SKM-1 (cell line): ENCODE data around the gene SPOCK1.

ENCODE experiments used
- DNase-seq: peaks from one replicate; lab custom pipeline; 2025; ENCODE audit not compliant: unreplicated experiment; lab: John Stamatoyannopoulos, UW

The SPOCK1 gene

DNA sequence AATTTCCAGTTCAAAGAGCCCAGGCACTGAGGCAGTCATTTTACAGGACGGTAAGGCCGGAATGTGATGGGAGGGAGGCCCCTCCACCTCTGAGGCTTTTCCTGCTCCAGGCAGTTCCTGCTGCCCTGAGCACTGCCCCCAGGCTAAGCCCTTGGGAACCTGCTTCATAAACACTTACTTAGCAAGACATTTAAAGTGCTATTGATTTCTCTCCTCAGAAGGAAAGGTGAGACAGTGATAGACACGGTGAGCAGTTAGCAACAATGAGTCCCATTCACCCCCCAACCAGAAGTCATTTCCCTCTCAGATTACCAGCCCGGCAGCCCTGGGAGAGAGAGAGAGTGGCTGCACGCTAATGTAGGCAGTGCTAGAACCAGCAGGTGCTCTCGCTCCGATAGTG lies 462.5 kb downstream of the SPOCK1 start:
- DNase-seq = no peak

DNA sequence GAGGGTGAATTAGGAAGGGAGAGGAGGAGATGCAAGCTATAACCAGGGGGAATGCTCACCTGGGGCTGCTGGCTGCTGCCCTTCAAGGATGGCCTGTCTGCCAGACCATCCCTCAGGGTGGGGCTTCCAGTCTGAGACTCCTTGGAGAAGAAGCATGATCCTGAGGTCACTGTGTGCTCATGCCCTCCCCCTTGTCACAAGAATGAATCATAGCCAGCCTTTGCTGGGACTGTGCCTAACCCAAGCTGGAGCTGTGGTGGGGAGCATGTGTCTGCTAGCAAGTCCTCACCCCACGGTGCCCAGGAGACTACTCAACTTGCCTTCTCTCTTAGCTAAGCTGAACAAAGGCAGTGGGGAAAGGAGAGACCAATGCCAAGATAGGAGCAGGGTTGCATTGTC lies 463.6 kb downstream of the SPOCK1 start:
- DNase-seq = no peak

DNA sequence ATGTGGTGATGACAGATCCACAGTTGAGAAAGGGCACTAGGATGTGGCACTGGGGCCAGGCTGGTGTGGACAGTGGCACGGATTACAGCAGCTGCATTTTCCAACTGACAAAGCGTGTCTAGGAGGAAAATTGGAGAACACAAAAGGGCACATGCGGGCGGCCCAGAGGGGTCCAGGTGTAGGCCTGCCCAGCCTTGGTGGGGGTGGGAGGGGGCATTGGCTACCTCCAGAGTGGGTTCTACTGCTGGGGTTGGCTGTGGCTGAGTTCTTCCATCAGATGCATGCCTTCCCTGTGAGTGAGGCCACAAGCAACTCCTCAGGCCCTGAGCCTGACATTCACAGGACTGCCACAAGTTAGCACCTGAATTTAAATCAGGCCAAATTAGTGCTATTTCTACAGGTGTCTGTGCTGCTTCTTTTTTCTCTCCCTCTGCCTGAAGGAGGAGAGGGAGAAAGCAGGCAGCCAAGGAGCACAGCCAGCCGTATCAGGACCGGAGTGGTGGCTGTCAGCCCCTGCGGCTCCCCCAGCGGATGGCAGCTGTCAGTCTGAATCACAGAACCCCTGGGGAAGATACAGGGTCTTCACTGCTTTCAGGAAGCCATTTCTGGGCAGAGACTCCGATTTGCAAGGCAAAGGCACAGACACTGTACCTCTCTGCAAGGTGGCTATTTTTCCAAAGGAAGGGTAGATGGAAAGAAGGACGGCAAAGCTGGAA lies 464.2 kb downstream of the SPOCK1 start:
- DNase-seq = no peak

DNA sequence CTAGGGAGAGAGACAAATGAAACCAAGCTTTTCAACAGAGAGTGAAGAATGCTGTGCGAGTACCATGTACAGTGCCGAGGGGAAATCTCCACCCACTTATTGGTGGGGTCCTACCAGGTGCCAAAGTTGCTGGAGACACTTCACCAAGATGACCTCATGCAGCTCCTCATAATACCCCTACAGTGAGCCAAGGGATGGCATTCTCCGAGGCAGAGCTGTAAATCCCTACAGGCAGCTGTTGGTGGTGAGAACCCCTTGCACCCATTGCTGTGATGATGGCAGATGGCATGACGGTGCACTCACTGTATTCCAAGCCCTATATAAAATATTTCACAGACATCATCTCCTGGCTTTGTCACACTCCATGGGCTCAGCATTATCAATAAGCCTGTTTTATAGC lies 464.9 kb downstream of the SPOCK1 start:
- no peak for DNase-seq

DNA sequence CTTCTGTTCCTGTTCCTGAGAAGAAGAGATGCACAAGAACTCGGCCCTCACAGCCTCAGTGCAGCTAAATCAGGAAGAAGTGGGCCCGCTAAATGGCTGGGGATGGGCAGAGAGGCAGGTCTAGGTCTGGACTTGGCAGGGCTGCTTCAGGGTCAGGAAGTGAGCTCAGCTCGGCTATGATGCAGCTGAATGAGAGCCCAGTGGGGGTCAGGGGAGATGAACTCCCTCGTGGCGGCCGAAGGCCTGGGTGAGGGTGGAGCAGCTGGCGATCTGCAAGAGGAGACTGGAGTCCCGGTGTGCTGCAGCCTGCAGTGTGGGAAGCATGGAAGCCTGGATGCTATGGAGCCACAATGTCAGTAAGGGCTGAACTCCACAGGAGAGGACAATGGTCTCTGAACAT lies 466.2 kb downstream of the SPOCK1 start:
- no peak for DNase-seq

DNA sequence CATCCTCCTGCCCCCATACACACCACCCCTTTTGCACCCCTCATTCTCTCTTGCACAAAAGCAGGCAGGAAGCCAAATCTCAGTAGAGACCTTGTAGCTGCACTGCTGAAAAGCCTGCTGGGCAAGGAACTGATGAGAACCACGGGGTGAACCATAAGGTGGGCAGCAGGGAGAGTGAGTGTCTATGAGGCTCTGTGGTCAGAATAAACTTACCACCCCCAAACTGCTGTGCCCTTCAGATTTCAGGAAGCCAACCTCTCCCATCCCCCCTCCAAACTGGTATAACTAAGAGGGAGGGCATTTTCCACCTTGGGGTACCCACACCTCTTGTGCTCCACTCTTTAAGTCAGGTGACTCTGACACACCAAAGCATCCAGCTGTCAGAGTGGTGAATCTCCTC lies 471.4 kb downstream of the SPOCK1 start:
- no peak for DNase-seq

DNA sequence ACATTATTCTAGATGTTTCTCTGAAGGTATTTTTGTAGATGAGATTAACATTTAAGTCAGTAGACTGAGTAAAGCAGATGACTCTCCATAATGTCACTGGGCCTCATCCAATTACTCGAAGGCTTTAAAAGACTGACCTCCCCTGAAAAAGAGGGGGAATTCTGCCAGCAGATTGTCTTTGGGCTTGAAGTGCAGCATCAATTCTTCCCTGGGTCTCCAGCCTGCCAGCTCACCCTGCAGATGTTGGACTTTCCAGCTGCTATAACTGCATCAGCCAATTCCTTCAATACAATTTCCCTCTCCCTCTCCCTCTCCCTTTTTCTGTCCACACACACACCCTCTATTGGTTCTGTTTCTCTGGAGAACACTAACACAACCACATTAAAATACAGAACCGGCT lies 472.8 kb downstream of the SPOCK1 start:
- DNase-seq = no peak

DNA sequence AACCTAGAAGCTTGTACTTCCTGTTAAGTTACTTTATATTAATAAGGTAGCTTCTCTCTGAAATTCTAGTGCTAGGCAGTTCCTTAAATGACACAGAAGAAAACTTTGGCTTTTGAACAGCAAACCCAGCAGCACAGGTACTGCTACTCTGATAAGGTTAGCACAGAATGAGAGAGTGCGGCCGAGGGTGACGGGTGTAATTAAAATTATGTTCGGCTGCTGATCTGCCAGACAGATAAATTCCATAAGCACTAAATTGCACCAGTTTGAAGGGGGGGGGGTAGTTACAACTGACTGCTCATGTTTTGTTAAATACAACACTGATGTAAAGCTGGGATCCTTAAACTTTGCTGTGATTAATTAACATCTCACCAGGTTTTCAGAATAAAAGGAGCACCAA lies 475.1 kb downstream of the SPOCK1 start:
- DNase-seq = no peak

DNA sequence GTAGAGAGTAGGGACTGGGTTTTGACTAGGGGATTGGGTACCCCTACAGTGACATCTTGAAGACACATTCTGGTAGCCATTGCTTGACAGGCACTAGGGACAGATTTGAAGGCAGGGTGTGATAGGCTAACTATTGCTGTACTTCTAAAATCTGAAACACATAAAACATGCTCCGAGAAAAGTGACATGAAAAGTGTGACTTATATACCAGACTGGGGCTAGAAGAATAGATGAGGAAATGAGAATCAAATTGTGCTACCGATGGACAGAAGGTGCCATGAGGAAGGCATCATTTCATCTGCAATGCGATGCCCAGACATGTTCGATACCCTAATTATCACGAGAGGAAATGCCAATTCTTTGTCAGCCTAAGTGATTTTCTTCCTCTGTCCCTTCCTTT lies 475.8 kb downstream of the SPOCK1 start:
- DNase-seq = no peak

DNA sequence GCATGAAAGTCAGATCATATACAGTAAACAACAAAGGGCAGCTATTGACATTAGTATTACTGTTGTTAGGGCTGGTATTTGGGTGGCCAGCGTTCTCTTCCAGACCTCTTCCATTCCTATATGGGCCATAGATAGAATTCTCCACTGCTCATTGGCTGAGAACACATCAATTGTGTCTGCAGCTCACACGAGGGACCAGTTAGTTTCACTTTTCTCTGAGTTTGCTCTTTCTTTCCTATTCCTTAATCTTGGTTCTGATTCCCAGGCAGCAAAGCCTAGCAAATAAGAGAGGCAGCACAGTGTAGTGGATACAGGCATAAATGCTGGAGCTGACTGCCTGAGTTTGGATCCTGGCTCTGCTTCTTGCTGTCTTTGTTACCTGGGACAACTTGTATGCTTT lies 476.4 kb downstream of the SPOCK1 start:
- no peak for DNase-seq

DNA sequence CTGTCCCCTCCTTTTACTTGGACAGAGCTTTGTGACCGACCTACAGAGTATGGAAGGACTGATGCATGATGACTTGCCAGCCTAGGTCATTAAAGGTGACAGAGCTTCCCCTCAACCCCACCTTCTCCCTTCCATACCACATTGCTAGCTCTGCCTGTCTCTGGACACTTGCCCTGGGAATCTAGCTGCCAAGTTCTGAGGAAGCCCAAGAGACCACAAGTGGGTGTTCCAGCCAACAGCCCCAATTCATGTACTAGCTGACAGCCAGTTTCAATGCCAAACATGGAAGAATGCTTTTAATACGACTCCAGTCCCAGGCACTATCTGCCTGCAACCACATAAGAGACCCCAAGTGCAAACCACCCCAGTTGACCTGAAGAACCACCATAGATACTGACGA lies 477.1 kb downstream of the SPOCK1 start:
- no peak for DNase-seq

DNA sequence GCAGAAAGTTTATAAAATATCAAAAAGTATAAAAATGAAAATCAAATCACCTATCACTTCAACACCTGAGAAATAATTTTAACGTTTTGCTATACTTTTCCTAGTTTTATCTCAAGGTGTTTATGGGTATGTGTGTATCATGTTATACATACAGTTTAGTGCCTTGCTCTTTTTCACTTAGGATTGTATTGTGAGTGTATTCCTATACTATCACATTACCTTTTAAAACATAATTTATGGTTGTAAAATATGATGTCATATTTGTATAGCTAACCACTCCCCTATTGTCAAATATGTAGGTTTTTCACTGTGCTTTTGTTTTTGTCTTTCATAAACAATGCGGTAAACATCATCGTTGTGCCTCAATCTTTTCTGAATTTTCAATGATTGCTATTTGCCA lies 479.9 kb downstream of the SPOCK1 start:
- no peak for DNase-seq

DNA sequence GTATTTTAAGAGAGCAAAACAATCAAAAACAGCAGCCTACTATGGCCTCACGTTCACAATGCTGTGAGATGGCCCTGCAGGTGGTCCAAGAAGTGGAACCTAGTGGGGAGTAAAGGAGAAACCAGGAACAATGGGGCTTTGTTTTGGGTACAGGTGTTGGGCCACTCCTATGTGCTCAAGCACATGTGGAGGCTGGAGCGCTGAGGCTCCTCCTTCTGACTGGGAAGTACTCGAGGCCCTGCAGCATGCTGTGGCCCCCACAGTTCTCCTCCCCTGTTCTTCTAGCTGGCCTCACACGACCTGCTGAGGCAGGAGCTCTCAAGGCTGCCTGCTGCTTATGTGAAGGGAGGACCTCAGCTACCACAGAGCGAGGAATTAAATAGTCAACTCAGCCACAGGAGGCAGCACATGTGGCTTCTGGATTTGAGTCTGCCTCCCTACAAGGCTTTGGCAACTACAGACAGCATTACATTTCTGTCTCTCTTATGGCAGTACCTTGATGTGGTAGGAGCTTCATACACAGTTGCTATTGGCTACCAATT lies 482.3 kb downstream of the SPOCK1 start:
- DNase-seq = no peak

DNA sequence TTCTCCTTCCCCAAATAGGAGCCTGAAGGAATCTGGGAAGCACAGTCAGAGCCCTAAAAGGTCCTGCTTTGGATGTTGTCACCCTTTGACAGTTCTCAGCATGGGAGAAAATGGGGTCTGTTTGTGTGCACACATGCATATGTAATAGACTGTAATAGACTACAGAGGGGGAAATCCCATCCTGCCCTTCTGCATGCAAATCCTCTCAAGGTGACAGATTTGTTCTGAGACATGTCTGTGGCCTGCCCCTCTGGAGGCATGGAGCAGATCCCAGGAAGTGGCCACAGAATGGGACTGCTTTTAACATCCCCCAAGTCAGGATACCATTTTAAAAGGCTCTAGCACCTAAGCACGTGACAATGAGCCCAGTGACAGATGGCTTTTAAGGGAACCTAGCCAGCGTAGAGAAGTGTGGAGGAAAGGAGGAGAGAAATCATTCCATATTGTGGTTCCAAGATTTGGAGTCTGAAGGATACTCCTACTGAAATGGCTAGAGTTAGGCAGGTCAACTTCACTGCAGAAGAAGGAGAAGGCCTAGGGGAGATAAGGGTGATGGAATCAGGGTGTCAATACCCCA lies 483.5 kb downstream of the SPOCK1 start:
- no peak for DNase-seq

DNA sequence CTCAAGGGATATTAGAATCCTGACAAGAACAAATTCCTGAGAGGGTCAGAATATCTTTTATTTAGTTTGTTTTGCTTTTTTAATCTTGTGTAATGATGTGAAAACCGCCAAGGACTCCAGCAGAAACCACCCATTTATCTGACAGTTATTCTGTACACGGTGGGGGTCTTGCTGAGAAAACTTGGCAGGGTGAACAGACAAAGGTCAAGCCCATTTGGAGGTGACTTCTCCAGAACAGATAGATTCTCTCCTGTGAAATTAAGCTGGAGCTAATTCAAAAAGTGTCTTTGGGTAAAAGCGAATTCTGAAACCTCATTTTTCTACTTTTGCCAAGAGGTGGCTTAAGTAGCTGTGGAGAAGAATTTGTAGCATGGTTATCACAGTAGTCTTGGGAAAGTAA lies 484.4 kb downstream of the SPOCK1 start:
- no peak for DNase-seq

DNA sequence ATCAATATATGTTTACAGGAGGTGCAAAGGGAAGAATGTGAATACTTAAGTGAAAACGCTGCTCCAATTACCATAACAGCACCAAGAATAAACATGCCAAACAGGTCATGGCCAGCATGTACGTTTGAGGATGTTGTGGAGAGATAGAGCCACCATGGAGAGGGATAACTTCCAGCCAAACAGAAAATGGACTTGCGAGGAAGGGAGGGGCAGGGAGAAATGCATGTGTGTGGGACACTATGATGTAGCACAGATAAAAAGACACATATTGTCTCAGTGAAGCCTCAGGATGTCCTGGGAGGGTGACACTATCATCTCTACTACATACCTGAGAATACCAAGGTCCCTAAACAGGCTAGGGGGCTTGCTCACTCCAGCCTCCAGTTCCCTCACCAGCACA lies 488.9 kb downstream of the SPOCK1 start:
- no peak for DNase-seq

DNA sequence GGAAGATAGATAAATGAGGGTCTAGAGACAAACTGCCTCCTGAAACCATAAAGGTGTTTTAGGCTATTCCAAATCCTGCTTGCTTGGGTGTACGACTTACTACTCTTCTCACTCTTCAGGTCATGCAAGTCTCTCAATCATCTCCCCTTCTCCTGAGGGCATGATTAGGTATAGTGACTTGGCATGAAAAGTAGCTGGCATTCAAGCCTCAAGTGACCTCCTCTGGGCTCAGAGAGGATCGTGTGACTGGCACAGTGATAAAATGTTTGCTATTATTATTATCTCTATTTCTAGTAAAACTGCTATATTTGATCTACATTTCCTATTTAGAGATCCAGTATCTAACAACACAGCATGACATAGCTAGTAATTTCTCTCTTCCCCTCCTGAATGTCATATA lies 494.8 kb downstream of the SPOCK1 start:
- DNase-seq = no peak

DNA sequence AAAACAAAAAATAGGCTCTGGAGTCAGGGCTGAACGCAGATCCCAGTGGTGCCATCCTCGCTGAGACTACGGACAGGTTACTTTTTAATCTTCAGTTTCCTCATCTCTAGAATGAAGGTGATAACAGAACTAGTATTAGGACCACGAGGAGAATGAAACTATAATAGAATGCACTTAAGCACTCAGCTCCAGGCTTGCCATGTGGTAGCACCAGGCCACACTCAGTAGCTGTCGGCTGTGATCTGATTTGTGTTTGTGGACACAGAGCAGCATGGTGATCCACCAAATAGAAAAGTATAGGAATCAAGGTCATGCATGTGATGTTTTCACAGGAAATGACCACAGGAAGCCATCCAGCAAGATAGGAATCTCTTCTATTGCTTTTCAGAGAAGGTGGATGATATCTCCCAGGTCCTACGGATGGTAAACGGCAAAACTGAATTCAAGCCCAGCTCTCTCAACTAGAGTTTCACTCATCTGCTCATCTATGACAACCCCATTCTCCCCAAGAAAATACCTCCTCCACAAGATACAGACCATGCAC lies 498.0 kb downstream of the SPOCK1 start:
- DNase-seq = no peak

DNA sequence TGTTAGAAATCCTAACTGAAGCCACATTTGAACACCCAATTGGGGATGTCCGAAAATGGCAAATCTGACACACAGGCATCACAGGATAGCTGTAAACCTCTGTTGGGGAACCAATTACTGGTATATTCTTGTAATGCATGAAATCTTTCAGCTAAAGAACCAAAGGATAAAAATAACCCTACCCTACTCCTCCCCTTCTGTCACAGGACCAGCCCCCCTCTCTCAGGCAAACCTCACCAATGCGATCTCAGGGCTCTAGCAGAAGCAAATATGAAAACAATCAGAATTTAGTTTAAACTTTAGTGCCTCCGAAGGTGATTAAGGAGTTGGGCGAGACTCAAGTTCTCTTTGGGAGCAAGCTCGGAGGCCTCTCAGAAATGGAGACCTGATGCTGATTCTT lies 499.3 kb downstream of the SPOCK1 start:
- no peak for DNase-seq

DNA sequence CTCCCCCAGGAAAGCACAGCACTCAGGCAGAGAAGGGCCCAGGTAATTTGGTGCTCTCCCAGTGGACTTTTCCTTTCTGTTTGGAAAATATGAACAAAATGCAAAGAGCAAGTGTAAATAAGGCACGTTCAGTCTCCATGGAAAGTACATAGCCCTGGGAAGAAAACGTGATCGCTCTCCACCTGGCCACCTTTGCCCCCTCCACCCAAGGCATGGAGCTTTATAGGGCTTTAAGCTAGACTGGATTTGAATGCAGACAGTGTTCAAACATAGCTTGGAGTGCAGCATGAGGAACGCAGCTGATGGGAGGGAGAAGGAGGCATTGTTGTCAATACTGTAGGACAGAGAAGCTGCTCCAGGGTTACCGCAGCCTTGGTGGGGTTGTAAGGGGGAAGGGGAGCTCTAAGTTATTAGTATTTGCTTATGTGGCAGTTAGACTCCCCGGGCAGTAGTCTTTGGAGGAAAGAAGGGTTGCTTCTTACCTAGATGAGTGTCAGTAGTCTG lies 500.2 kb downstream of the SPOCK1 start:
- DNase-seq = no peak

DNA sequence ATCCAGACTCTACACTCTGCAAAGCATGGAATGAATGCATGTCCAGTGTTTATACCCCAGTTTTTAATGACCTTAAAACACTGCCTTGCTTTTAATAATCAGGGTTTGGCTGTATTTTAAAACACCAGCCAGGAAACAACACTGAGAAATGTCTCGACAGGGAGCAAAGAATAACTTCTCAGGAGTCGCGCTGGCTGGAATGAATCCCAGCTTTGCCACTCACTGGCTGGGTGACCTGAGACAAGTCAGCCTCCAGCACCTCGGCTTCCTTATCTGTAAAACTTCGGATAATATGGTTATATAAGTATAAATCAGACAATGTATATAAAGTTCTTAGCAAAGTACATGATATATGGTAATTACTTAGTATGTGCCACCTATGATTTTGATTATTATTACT lies 505.0 kb downstream of the SPOCK1 start:
- DNase-seq = no peak

DNA sequence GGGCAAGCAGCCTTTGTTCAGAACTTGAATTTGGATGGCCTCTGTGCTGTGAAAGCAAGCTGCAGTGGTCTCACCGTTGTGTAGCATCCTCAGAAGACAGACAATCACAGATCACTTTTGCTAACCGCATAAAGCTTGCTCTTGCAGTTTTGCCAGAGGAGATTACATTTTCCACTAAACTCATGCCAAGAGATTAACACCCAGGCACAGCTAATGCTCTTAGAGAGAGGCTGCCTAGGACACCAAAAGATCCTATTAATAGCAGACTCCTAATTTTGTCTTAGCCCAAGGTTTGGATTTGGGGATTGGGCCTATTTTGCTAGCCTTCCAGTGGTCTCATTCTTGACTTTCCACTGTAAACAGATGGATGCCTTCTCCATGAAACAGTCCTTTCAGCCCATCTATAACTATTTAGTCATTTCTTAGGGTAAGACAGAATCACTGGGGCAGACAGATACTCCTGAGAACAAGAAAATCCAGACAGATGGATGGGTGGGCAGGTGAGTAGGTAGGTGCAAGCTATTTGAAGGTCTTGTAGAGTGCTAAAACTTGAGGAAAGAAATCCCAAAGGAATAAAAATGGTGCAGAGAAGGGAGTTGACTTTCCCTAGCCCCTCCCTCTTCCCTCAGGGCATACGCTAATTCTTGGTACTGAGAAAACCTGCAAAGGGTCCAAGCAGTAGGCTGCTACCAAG lies 506.2 kb downstream of the SPOCK1 start:
- no peak for DNase-seq
